ENCODE measurements around the gene SHKBP1. TPM values are rescaled to one million over a fixed set of nuclear protein-coding genes. Genes with fewer than 3 reads are reported as not detected.

The SHKBP1 gene
- total and polyA plus RNA-seq, 9 of the 15 experiments (the other 6 are each of a cell fraction or from before 2014, with no cell fraction given) = 1.2 to 58.1 (median 22.3) TPM

- no peak for TF ChIP-seq ARID3B (CRISPR knock-in tag; IDR thresholded peaks at IDR 0.05; ENCODE audit: borderline replicate concordance)
- TF ChIP-seq POLR2G (IDR thresholded peaks at IDR 0.05; ENCODE audit: low read depth, low read length) = no peak
- 0 out of 2 replicates have a peak, but pooled peaks have one; percentile 10 for TF ChIP-seq ZEB2 (IDR thresholded peaks at IDR 0.05)
- TF ChIP-seq NR2F6 (CRISPR knock-in tag; IDR thresholded peaks at IDR 0.05) = no peak
- TF ChIP-seq ARID3A (IDR thresholded peaks at IDR 0.05; ENCODE audit: borderline replicate concordance, low read depth, low read length) = no peak
- no peak for TF ChIP-seq ZNF282 (CRISPR knock-in tag; IDR thresholded peaks at IDR 0.05)
- no peak for TF ChIP-seq TSHZ1 (CRISPR knock-in tag; IDR thresholded peaks at IDR 0.05)
- no peak for TF ChIP-seq WHSC1 (IDR thresholded peaks at IDR 0.05; ENCODE audit: low read length)
- TF ChIP-seq SIX5 (IDR thresholded peaks at IDR 0.05; ENCODE audit: borderline replicate concordance in 1 of 2, insufficient read depth in 1 of 2, low read depth in 1 of 2, low read length in 2 of 2) = peak; percentile 94
- no peak for TF ChIP-seq GTF3C2 (IDR thresholded peaks at IDR 0.05; ENCODE audit: borderline replicate concordance, extremely low read depth, insufficient read length)
- TF ChIP-seq HDAC1 (IDR thresholded peaks at IDR 0.05) = no peak
- no peak for TF ChIP-seq ZFP1 (CRISPR knock-in tag; IDR thresholded peaks at IDR 0.05)
- TF ChIP-seq CBFA2T2 (conservative IDR thresholded peaks at IDR 0.05) = no peak
- no peak for TF ChIP-seq FUS (optimal IDR thresholded peaks at IDR 0.05; ENCODE audit: low read depth, low read length)
- no peak for TF ChIP-seq TAF1 (IDR thresholded peaks at IDR 0.05; ENCODE audit: control insufficient read depth, extremely low read depth, insufficient read depth, low read length, severe bottlenecking)
- no peak for TF ChIP-seq RBM15 (IDR thresholded peaks at IDR 0.05; ENCODE audit: insufficient read depth, low read length)
- TF ChIP-seq IRF2 (CRISPR knock-in tag; IDR thresholded peaks at IDR 0.05) = no peak
- no peak for TF ChIP-seq ZKSCAN1 (IDR thresholded peaks at IDR 0.05; ENCODE audit: low read depth, low read length)
Observed at GRCh38 chr19:40578442-40578908, 1.8 kb downstream of the SHKBP1 start (continued).

Measured in K562 (cell line).